HG03575 (cell line): ENCODE data around the gene CREBL2.
"Not testable (repeated sequence)": the region's sequence is repeated elsewhere in the genome, so short reads cannot be mapped to it uniquely, and the experiment has no call there.

Experiments used
- ATAC-seq: cut with Tn5 transposase; IDR thresholded peaks from one replicate; pipeline ENCODE4 v1.9.1; 2021; ENCODE audit not compliant: unreplicated experiment, insufficient number of reproducible peaks, low FRiP score; ENCODE audit errors: extremely low read depth

The CREBL2 gene

GRCh38 chr12:12592930-12593329, 18.7 kb upstream of the CREBL2 start:
- ATAC-seq, result no peak

- ATAC-seq, result not testable (repeated sequence)
These were observed 15.7 kb upstream of the CREBL2 start for GRCh38 chr12:12595929-12596328.

DNA sequence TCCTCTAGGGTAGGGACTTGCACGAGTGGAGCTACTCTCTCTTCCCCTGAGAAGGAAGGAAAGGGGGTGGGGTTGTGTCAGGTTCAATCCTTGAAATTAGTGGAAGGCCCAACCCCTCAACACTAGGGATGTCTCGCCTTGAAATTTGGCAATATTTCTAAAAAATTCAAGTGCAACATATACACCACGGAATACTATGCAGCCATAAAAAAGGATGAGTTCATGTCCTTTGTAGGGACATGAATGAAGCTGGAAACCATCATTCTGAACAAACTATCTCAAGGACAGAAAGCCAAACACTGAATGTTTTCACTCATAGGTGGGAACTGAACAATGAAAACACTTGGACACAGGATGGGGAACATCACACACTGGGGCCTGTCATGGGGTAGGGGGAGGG, 15.1 kb upstream of the CREBL2 start:
- ATAC-seq, result not testable (repeated sequence)

DNA sequence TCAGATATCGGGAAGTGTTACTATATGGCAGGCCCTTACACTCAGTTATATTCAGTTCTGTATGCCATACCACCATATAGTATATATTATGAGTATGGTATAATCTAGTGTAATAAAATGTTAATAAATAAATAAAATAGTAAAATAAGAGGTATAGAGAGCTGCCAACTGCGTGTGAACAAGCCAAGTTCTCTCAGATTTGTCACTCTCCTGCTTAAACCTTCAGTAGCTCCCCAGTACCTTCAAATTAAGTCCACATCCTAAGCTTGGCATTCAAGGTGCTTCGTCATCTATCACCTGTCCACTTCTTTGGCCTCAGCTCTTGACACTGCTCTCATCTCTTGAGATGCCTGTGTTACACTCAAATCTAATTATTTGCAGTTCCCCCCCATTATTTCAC, 12.8 kb upstream of the CREBL2 start:
- ATAC-seq, result no peak

- no peak for ATAC-seq
These were observed 11.7 kb upstream of the CREBL2 start for GRCh38 chr12:12599750-12600643.

DNA sequence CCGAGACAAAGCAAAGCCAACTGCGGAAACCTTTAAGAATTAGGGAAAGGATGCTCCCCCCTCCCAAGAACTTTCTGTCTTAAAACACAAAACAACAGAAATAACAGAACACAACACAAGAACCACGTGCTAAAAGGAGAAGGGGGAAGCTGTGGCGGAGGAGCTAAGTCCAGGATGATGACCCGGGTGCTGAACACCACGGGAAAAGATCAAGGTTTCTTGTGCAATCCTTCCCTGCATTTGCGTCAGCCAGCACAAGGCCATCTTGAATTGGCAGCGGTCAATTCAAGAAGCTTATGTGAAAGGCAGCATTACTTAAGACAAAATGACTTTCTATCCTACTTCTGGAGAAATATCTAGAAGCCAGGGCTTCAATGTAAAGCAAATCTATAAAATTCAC, 11.0 kb upstream of the CREBL2 start:
- ATAC-seq, result no peak

GRCh38 chr12:12604740-12605139, 6.9 kb upstream of the CREBL2 start:
- no peak for ATAC-seq

DNA sequence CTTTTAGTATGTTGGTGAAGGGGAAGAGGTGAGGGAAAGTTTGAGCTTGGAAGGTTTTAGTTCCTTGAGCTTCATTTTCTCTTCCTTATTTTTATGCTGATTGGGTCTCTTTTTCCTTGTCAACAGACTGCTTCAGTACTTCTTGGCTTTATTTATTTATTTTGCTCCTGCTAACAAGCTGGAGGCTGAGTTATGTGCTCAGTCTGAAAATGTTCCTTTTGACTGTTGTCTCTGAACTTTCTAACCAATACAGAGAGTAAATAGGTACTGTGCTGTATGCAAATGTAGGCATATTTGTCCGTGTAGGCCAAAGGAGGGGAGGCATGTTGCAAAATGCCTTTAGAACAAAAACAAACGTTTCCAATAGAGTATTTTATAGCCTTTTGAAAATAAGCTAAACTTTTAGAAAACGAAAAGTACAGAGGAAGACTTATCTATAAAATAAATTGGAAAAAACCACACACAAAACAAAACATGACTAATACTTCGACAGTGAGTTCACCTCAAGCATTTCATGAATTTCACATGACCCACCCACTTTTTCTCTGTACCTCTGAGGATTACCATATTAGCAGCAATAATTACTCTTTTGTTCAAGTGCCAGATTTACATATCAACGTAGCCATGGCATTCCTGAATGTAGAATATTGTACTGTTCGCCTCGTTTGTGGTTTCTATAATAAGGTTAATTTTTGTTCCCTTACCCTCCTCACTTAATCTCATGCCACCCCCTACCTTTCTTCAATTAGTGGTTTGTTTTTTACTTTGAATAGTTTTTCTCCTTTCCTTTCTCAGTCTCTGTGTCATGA, 4.7 kb upstream of the CREBL2 start:
- ATAC-seq, result no peak

GRCh38 chr12:12608557-12608957, 3.1 kb upstream of the CREBL2 start:
- ATAC-seq, result no peak

DNA sequence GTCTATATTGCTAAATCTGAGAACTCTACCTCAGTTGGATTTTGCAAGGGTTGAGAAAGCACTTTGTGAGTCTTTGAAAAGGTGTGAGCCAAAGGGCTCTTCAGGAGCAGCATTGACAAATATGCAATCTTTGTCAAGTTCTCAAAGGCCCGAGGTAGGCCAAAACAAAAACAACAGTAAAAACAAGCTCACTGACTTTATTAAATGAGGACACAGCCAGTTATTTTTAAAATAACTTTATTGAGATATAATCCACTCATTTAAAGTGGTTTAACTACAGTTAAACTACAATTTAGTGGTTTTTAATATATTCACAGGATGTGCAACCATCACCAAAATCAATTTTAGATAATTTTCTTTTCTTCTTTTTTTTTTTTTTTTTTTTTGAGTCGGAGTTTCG, 2.0 kb upstream of the CREBL2 start:
- ATAC-seq, result no peak

DNA sequence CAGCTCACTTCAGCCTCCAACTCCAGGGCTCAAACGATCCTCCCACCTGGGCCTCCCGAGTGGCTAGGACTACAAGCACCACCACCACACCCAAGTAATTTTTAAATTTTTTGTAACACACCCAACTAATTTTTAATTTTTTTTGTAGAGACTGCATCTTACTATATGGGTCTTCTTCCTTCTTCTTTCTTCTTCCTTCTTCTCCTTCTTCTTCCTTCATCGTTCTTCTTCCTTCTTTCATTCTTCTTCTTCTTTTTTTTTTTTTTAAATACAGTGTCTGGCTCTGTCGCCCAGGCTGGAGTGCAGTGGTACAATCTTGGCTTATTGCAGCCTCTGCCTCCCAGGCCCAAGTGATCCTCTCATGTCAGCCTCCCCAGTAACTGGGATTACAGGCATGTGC, 965 bp upstream of the CREBL2 start:
- no peak for ATAC-seq

- ATAC-seq, result no peak
These were observed 682 bp downstream of the CREBL2 start for GRCh38 chr12:12612358-12612757.

GRCh38 chr12:12613344-12613743, 1.7 kb downstream of the CREBL2 start:
- no peak for ATAC-seq

DNA sequence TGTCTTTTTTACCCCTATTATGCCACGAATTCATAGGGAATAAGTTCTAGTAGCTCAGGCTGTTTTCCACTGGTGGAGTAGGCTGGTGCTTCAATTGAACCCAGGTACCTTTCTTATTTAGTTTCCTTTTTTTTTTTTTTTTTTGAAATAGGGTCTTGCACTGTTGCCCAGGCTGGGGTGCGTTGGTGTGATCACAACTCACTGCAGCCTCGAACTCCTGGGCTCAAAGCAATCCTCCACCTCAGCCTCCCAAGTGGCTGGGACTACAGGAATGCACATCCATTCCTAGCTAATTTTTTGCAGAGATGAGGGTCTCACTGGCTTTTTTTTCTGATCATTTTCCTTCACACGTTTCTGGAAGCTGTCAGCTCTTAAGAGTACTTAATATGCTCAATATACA, 2.7 kb downstream of the CREBL2 start:
- ATAC-seq, result no peak

DNA sequence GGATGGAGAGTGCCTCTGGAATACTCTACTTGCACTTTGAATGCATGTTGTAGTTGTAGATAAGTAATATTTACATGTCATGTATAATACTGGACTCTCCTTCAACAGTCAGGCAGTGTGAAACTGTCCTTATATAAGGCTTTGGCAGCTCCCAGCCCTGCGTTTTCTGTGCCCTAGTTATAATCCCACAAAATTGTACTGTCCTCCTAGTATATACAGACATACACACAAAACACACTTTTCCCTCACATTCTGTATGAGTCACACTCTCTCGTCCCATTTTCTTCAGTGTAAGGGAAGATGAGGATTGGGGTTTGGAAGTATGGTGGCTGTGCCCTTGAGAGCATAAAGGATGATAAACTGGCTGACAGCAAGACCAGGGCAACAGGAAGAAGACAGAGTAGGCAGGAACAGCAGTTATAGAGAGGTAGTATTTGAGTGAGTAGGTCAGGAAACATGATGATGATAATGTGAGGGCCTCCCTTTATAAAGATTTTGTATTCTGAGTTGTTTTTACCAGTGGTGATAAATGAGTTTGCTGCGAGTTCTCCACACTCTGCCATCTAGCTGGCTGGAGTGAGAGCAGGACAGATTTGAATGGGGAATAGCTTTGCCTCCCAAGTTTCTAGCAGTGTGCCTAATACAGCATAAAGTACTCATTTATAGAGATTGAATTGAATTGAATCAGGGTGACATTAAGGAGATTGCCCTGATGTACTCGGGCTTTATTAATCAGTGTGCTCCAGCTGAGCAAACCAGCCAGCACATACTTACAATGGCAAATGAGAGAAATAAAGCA, 5.0 kb downstream of the CREBL2 start:
- no peak for ATAC-seq

DNA sequence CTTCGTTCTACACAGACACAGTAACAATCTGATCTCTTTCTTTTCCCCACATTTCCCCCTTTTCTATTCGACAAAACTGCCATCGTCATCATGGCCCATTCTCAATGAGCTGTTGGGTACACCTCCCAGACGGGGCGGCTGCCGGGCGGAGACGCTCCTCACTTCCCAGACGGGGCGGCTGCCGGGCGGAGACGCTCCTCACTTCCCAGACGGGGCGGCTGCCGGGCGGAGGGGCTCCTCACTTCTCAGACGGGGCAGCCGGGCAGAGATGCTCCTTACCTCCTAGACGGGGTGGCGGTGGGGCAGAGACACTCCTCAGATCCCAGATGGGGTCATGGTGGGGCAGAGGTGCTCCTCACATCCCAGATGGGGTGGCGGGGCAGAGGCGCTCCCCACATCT, 6.4 kb downstream of the CREBL2 start:
- ATAC-seq, result not testable (repeated sequence)

DNA sequence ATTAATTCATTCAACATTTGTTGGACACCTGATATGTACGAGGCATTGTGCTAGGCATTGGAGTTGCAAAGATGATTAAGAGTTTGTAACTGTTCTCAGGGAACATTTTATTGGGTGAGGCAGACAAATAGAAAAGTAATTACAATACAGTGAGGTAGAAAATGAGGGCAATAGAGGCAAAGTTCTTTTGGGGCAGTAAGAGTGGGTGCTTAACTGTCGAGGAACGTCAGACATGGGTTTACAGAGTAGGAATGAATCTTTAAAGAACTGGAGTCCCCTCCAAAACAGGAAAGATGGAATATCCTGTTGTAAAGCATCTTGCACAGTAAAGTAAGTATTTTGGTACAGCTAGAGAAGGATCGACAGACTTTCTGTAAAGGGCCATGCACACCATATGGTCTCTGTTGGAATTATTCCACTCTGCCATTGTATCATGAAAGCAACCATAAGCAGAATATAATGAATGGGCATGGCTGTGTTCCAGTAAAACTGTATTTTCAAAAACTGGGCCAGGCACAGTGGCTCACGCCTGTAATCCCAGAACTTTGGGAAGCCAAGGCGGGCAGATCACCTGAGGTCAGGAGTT, 9.1 kb downstream of the CREBL2 start:
- no peak for ATAC-seq

DNA sequence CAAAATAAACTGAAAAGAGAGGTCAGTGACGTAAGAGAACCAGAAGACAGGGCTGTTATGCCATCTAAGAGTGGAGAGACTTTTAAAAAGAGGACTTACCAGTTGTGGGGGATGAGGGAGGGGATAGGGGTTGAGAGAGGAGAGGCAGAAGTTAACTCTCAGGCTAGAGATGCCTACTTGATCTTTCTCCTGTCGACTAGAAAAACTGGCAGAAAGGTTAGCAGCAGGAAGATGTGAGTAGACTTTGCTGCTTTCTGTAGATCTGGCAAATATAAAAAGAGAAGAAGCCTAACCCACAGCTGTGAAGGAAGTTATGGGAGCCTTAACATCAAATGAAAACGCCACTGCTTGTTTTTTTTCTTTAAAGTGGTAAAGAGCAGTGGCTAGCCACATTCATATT, 10.7 kb downstream of the CREBL2 start:
- no peak for ATAC-seq

- no peak for ATAC-seq
These were observed 12.9 kb downstream of the CREBL2 start for GRCh38 chr12:12624498-12624992.
